ENCODE results near the gene NDUFAB1. TPM values are rescaled to one million over a fixed set of nuclear protein-coding genes. Genes with fewer than 3 reads are reported as not detected.

NDUFAB1 gene
- total RNA-seq, 1 experiment from 2014 or later, result 189 TPM

DNA sequence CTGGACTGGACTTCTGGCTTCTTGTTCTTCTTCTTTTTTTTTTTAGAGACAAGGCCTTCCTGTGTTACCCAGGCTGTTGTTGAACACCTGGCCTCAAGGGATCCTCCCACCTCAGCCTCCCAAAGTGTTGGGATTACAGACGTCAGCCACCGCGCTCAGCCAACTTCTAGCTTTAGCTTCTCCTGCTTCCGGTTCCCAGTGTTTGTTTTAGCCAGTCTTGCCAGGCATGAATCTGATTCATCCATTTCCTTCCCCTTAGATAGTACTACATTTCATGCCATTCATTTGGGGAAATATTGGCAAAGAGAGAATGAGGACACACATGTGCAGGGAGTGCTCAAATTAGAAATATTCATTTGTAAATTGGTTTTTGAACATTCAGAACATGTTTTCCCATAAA is 12.1 kb upstream of the NDUFAB1 start (continued):
- TF ChIP-seq, protein P1, sequence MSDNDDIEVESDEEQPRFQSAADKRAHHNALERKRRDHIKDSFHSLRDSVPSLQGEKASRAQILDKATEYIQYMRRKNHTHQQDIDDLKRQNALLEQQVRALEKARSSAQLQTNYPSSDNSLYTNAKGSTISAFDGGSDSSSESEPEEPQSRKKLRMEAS (CRISPR knock-in tag; IDR thresholded peaks at IDR 0.05), result no peak
- TF ChIP-seq ZNF232 (CRISPR knock-in tag; IDR thresholded peaks at IDR 0.05) (no peak), JUN (CRISPR knock-in tag; IDR thresholded peaks at IDR 0.05) (no peak), CREM (CRISPR knock-in tag; IDR thresholded peaks at IDR 0.05) (no peak), ATF1 (CRISPR knock-in tag; IDR thresholded peaks at IDR 0.05) (no peak), EMX1 (CRISPR knock-in tag; IDR thresholded peaks at IDR 0.05) (no peak), KAT7 (CRISPR knock-in tag; IDR thresholded peaks at IDR 0.05; ENCODE audit: borderline replicate concordance) (no peak), SMAD4 (CRISPR knock-in tag; IDR thresholded peaks at IDR 0.05) (no peak)
- TF ChIP-seq, protein P2, sequence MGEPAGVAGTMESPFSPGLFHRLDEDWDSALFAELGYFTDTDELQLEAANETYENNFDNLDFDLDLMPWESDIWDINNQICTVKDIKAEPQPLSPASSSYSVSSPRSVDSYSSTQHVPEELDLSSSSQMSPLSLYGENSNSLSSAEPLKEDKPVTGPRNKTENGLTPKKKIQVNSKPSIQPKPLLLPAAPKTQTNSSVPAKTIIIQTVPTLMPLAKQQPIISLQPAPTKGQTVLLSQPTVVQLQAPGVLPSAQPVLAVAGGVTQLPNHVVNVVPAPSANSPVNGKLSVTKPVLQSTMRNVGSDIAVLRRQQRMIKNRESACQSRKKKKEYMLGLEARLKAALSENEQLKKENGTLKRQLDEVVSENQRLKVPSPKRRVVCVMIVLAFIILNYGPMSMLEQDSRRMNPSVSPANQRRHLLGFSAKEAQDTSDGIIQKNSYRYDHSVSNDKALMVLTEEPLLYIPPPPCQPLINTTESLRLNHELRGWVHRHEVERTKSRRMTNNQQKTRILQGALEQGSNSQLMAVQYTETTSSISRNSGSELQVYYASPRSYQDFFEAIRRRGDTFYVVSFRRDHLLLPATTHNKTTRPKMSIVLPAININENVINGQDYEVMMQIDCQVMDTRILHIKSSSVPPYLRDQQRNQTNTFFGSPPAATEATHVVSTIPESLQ (CRISPR knock-in tag; IDR thresholded peaks at IDR 0.05), result no peak
- TF ChIP-seq, protein P3, sequence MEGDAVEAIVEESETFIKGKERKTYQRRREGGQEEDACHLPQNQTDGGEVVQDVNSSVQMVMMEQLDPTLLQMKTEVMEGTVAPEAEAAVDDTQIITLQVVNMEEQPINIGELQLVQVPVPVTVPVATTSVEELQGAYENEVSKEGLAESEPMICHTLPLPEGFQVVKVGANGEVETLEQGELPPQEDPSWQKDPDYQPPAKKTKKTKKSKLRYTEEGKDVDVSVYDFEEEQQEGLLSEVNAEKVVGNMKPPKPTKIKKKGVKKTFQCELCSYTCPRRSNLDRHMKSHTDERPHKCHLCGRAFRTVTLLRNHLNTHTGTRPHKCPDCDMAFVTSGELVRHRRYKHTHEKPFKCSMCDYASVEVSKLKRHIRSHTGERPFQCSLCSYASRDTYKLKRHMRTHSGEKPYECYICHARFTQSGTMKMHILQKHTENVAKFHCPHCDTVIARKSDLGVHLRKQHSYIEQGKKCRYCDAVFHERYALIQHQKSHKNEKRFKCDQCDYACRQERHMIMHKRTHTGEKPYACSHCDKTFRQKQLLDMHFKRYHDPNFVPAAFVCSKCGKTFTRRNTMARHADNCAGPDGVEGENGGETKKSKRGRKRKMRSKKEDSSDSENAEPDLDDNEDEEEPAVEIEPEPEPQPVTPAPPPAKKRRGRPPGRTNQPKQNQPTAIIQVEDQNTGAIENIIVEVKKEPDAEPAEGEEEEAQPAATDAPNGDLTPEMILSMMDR (IDR thresholded peaks at IDR 0.05), result no peak
- TF ChIP-seq, protein P4, sequence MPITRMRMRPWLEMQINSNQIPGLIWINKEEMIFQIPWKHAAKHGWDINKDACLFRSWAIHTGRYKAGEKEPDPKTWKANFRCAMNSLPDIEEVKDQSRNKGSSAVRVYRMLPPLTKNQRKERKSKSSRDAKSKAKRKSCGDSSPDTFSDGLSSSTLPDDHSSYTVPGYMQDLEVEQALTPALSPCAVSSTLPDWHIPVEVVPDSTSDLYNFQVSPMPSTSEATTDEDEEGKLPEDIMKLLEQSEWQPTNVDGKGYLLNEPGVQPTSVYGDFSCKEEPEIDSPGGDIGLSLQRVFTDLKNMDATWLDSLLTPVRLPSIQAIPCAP (CRISPR knock-in tag; IDR thresholded peaks at IDR 0.05), result no peak
- TF ChIP-seq, protein P5, sequence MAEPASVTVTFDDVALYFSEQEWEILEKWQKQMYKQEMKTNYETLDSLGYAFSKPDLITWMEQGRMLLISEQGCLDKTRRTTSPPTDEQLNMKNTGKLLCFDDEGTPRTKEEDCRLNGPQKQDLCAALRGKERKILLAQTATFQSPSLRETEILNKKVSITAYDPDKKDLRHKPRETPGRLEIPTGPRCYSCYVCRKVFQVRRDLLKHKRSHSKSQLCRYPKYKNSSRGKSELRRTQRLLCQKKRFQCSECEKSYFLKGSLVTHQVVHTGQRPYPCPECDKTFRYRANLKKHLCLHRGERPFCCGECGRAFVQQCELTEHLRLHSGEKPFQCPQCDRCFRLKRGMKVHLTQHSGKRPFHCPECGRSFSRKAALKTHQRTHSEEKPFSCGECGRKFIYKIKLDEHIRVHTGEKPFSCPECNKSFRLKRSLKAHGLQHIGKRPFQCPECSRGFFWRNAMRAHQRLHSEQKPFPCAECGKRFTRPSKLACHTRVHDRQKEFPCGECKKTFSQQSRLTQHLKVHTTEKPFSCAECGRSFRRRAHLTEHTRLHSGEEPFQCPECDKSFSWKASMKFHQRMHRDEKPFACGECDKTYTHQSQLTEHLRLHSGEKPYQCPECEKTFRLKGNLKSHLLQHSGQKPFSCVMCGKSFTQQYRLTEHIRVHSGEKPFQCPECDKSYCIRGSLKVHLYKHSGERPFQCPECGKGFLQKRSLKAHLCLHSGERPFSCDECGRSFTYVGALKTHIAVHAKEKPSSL (CRISPR knock-in tag; conservative IDR thresholded peaks at IDR 0.05), result no peak

DNA sequence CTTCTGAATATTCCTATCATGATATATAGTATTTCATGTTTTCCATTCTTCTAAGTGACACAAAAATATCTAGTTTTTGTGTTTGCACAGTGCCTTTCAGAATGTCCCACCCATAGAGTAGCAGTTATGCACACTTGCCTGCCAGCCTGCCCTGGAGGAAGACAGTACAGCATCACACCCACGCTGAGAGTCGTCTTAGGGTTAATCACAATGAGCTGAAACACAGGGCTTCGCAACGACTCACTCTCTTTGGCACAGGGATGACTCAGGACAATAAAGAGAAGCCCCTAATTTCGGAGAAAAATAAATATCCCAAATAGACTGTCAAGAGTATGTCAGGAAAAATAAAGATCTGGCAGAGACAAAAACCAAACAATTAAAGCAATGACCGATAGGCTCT is 11.6 kb upstream of the NDUFAB1 start:
- ATAC-seq (no peak), DNase-seq (ENCODE audit: low spot score) (no peak)
- Mint-ChIP-seq H3K27me3 (ENCODE audit: low read depth) (no peaks in the 10 kb centered on the region), H3K4me3 (no peak overlapping the region), H3K27ac (no peak overlapping the region), H3K4me1 (no peaks in the 10 kb centered on the region), H3K9me3 (no peaks in the 10 kb centered on the region), H3K36me3 (peaks cover 42% of the 10 kb centered on the region)
- CTCF ChIA-PET, result no interaction called here
- POLR2A ChIA-PET, result no interaction called here
- TF ChIP-seq, protein P3 (IDR thresholded peaks at IDR 0.05), result no peak
- TF ChIP-seq RELA (CRISPR knock-in tag; IDR thresholded peaks at IDR 0.05; ENCODE audit: borderline replicate concordance), result no peak
- TF ChIP-seq, protein P6, sequence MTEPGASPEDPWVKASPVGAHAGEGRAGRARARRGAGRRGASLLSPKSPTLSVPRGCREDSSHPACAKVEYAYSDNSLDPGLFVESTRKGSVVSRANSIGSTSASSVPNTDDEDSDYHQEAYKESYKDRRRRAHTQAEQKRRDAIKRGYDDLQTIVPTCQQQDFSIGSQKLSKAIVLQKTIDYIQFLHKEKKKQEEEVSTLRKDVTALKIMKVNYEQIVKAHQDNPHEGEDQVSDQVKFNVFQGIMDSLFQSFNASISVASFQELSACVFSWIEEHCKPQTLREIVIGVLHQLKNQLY (CRISPR knock-in tag; IDR thresholded peaks at IDR 0.05), result no peak
- TF ChIP-seq, protein P7, sequence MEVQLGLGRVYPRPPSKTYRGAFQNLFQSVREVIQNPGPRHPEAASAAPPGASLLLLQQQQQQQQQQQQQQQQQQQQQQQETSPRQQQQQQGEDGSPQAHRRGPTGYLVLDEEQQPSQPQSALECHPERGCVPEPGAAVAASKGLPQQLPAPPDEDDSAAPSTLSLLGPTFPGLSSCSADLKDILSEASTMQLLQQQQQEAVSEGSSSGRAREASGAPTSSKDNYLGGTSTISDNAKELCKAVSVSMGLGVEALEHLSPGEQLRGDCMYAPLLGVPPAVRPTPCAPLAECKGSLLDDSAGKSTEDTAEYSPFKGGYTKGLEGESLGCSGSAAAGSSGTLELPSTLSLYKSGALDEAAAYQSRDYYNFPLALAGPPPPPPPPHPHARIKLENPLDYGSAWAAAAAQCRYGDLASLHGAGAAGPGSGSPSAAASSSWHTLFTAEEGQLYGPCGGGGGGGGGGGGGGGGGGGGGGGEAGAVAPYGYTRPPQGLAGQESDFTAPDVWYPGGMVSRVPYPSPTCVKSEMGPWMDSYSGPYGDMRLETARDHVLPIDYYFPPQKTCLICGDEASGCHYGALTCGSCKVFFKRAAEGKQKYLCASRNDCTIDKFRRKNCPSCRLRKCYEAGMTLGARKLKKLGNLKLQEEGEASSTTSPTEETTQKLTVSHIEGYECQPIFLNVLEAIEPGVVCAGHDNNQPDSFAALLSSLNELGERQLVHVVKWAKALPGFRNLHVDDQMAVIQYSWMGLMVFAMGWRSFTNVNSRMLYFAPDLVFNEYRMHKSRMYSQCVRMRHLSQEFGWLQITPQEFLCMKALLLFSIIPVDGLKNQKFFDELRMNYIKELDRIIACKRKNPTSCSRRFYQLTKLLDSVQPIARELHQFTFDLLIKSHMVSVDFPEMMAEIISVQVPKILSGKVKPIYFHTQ (CRISPR knock-in tag; IDR thresholded peaks at IDR 0.05), result no peak
- TF ChIP-seq, protein P8, sequence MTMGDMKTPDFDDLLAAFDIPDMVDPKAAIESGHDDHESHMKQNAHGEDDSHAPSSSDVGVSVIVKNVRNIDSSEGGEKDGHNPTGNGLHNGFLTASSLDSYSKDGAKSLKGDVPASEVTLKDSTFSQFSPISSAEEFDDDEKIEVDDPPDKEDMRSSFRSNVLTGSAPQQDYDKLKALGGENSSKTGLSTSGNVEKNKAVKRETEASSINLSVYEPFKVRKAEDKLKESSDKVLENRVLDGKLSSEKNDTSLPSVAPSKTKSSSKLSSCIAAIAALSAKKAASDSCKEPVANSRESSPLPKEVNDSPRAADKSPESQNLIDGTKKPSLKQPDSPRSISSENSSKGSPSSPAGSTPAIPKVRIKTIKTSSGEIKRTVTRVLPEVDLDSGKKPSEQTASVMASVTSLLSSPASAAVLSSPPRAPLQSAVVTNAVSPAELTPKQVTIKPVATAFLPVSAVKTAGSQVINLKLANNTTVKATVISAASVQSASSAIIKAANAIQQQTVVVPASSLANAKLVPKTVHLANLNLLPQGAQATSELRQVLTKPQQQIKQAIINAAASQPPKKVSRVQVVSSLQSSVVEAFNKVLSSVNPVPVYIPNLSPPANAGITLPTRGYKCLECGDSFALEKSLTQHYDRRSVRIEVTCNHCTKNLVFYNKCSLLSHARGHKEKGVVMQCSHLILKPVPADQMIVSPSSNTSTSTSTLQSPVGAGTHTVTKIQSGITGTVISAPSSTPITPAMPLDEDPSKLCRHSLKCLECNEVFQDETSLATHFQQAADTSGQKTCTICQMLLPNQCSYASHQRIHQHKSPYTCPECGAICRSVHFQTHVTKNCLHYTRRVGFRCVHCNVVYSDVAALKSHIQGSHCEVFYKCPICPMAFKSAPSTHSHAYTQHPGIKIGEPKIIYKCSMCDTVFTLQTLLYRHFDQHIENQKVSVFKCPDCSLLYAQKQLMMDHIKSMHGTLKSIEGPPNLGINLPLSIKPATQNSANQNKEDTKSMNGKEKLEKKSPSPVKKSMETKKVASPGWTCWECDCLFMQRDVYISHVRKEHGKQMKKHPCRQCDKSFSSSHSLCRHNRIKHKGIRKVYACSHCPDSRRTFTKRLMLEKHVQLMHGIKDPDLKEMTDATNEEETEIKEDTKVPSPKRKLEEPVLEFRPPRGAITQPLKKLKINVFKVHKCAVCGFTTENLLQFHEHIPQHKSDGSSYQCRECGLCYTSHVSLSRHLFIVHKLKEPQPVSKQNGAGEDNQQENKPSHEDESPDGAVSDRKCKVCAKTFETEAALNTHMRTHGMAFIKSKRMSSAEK (CRISPR knock-in tag; IDR thresholded peaks at IDR 0.05; ENCODE audit: borderline replicate concordance), result no peak
- TF ChIP-seq JUN (CRISPR knock-in tag; IDR thresholded peaks at IDR 0.05), result no peak
- no peak for TF ChIP-seq PRRX2 (CRISPR knock-in tag; IDR thresholded peaks at IDR 0.05)
- no peak for TF ChIP-seq KAT7 (CRISPR knock-in tag; IDR thresholded peaks at IDR 0.05; ENCODE audit: borderline replicate concordance)
- TF ChIP-seq TEAD1 (CRISPR knock-in tag; IDR thresholded peaks at IDR 0.05), result no peak
- no peak for TF ChIP-seq ESRRA (CRISPR knock-in tag; IDR thresholded peaks at IDR 0.05; ENCODE audit: borderline replicate concordance)

Data from WTC11 (cell line).